ENCODE data around the gene FRMPD4.

GRCh38 chrX:12139934-12140611 lies 1.8 kb downstream of the FRMPD4 start:
- TF ChIP-seq POLR2A (IDR thresholded peaks at IDR 0.05; ENCODE audit: low read length) (no peak), GATA1 (IDR thresholded peaks at IDR 0.05; ENCODE audit: low read depth, low read length) (no peak)
